Esophagus muscularis mucosa (tissue), 4 donors: Measurements from ENCODE around the gene CEP20.

ENCODE experiments used
- EP300 ChIP-seq: sonication (generic); formaldehyde crosslinking; IDR thresholded peaks from one replicate; pipeline ENCODE4 v1.6.1; 2017; ENCODE audit warnings: antibody characterized with exemption
- POLR2A ChIP-seq: fragments of 450-650 bp; IDR thresholded peaks from one replicate; pipeline ENCODE4 v1.6.1; 2017; ENCODE audit warnings: antibody characterized with exemption, moderate library complexity, mild to moderate bottlenecking, low read depth
- POLR2AphosphoS5 ChIP-seq, 2 donors: sonication (generic); formaldehyde crosslinking; IDR thresholded peaks; one replicate each; pipeline ENCODE4 v1.6.1; 2017; ENCODE audit warnings: antibody characterized with exemption in 2 of 2
- TF ChIP-seq, protein P1 (sequence below), 3 experiments: fragments of 200-600 bp in 2 of 3; fragments of 450-650 bp in 1 of 3; sonication (generic) in 2 of 3; IDR thresholded peaks; one replicate each; pipeline ENCODE4 v1.5.1; 2017 to 2019; ENCODE audit warnings: antibody characterized with exemption in 3 of 3, mild to moderate bottlenecking in 2 of 3, moderate library complexity in 1 of 3

DNA sequence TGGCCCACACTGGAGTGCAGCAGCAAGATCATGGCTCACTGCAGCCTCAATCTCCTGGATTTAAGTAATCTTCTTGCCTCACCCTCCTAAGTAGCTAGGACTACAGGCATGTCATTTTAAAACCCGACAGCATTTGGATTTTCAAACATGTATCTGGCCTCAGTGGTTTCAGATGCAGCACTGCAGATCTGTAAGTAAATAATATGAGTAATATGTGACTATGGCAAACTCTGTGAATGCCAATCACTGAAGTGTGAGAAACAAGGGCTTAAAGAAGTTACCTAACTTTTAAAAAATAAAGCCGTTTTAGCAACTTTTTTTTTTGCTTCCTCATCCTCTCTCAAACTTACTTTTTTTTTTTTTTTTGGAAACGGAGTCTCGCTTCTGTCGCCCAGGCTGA lies 11.9 kb downstream of the CEP20 start:
- TF ChIP-seq POLR2AphosphoS5 (IDR thresholded peaks at IDR 0.05): no peak
- TF ChIP-seq POLR2A: no peak
- TF ChIP-seq, protein P1, sequence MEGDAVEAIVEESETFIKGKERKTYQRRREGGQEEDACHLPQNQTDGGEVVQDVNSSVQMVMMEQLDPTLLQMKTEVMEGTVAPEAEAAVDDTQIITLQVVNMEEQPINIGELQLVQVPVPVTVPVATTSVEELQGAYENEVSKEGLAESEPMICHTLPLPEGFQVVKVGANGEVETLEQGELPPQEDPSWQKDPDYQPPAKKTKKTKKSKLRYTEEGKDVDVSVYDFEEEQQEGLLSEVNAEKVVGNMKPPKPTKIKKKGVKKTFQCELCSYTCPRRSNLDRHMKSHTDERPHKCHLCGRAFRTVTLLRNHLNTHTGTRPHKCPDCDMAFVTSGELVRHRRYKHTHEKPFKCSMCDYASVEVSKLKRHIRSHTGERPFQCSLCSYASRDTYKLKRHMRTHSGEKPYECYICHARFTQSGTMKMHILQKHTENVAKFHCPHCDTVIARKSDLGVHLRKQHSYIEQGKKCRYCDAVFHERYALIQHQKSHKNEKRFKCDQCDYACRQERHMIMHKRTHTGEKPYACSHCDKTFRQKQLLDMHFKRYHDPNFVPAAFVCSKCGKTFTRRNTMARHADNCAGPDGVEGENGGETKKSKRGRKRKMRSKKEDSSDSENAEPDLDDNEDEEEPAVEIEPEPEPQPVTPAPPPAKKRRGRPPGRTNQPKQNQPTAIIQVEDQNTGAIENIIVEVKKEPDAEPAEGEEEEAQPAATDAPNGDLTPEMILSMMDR (IDR thresholded peaks at IDR 0.05): no peak
- TF ChIP-seq EP300: no peak
